ENCODE results near the gene EMID1.
A peak's percentile ranks its signal among the peaks of the same experiment; 100 is the strongest.

The EMID1 gene

DNA sequence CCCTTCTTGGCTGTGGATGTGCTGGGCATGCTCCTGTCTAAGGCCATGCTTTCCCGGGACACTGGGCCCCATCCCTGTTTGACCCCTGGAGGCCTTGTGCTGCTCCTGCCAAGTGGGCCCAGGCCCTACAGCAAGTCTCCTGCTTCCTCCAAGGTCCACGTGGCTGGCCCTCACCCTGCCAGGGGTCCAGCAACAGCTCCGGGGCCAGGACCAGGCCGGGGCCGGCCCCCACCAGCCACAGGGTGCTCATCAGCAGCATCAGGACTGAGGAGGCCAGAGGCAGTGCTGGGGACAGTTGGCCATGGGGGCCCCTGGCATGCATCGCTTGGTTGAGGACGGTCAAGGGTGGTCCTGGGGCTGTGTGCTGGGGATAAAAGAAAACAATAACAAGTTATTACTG lies 59.6 kb downstream of the EMID1 start:
- no peak for DNase-seq

DNA sequence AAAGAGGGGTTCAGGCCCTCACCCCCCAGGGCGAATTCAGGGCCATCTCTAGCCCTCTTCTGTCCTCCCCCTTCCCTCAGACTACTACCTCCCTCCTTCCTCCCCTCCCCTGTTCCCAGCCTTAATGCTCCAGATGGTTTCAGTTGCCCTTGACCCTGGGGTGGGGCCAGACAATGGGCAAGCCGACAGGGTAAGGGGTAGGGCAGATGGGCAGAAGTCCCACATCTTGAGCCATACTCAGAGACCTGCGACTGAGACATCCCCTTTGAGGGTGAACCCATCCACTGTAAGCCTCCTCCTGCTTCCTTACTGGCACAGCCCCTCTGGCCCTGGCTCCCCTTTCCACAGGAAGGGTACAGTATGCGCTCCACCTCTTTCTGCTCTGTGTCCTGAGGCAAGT lies 60.2 kb downstream of the EMID1 start:
- DNase-seq: no peak

DNA sequence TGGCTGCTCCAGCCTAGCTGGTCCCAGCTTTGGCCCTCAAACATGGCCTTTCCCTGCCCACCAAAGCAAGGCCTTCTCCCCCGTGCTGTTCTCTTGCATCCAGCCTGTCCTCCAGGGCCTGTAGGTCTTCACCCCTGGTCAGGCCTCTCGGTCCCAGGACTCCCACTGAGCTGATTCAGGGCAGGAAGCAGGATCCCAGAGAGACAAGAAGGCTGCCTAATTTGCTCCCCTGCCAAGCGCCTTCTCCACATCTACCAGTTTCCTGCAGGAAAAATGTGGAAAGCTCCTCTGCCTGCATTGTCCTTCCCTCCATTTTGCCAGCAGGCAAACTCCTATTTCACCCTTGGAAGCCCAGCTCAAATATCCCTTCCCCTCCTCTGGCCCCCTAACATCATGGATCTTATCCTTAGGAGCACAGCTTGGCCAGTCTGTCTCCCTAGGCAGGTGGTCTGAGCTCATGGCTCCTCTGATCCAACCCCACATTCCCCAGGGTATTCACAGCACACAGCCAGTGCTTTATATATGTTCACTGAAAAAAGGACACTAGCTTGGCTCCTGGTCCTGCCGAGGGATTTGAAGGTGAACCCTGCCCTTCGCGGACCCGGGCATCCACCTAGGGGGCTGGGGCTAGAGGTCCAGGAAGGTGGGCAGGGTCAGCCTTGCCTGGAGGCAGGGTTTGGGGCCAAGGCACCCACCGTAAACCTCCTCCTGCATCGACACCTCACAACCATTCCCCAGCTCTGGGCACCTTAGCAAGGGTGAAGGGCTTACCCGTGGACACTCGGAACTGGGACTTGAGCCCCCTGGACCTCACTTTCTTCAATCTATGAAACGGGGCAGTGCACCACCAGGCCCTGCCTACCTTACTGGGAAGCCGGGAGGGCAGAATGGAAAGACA lies 61.1 kb downstream of the EMID1 start:
- DNase-seq: no peak

DNA sequence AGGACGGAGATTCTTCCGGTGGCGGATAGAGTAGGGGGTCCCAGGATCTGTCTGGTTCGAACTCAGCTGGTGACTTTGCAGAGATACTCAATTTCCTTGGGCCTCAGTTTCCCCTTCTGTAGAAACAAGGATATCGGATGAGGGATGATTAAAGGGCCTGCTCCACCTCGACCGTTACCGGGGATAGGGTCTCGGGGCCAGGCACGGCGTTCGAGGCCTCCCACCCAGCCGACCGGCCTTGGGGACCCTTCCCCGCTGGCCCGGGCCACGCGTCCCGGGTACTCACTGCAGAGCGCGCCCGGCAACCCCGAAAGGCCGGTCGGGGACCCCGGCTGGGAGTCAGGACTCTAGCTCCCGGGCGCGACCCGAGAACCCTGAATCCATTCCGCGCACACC lies 61.8 kb downstream of the EMID1 start:
- no peak for DNase-seq

DNA sequence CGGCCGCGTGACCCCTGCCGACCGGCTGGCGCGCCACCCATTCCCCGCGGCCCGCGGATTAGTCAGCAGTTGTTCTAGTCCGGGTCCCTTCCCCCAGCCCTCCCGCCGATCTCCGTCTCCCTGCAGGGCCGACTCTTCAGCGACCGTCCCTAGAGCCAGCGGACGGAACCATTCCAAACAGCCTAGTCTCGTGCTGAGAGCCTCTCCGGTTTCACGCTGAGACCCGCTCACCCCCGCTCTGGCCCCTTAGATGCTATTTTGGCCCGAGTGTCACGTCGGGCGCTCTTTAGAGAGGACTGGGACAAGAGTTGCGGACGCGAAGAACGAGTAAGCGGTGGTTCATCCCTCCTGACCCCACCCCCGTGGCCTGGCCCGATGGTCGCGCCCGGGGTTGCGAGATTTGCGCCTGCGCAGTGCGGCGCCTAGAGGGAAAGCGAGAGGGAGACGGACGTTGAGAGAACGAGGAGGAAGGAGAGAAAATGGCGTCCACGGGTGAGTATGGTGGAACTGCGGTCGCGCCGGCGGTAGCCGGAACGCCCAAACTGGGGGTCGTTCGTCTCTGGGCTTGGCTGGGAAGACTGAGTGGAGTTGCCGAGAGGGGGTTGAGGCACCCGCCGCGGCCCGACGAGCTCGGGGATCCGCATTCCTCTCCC lies 62.3 kb downstream of the EMID1 start, which contains the start of the genes EWSR1 and RHBDD3:
EWSR1 (plus strand) TSS at position 411 of the 653 bp plus-strand sequence; CDS start at position 480, 69 bp downstream.
RHBDD3 (minus strand) TSS at position 124 of the 653 bp plus-strand sequence. CDS start 2,355 bp downstream, outside the sequence.
- peak; percentile 95 for DNase-seq

DNA sequence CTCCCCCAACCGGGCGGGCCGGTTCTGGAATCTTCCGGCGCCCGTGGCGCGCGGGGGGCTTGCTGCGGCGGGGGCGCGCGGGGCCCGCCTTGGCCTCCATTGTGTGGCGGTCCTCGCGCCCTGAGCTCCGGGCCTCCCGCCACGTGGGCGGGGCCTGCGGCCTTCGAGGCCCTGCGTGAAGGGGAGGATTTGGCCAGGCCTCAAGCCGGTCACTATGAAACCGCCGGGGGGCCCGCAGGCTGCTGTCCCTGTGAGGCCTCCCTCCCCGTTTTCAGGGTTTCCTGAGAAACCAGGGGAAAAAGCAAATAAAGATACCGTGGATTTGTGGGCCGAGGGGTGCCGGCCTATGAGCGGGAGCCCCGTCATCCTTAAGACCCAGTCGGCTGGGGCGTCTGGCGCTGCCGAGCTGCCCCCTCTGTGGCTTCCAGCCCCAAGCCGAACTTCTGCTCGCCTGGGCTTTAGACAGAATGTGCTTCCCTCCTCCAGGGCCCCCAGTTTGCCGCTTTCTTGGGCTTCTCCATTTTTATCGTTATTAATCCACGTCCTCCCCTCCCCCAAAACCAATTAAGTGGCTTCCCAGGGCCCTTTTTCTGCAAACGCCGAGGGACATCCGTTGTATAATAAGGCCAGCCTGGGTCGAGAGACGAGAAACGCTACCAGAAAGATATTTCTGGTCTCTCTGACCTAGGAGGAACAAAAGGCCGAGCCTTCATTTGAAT lies 63.0 kb downstream of the EMID1 start:
- peak; percentile 37 for DNase-seq

DNA sequence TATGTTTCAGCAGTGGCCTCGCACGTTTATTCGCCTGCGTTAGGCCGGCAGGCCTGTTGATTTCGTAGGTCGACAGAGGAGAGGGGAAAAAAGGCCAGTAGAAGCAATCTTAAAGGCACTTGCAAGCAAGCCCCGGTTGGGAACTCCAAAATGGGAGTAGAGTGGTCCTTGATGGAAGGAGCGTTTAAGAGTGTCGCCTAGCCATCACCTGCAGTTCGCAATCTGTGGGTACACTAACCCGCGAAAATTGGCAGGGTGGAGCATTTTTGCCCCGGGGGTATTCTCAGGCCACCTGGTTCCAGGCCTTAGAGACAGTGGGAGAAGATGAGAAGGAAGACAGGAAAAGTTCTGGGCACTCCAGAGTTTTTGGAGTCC lies 63.5 kb downstream of the EMID1 start:
- DNase-seq: no peak

DNA sequence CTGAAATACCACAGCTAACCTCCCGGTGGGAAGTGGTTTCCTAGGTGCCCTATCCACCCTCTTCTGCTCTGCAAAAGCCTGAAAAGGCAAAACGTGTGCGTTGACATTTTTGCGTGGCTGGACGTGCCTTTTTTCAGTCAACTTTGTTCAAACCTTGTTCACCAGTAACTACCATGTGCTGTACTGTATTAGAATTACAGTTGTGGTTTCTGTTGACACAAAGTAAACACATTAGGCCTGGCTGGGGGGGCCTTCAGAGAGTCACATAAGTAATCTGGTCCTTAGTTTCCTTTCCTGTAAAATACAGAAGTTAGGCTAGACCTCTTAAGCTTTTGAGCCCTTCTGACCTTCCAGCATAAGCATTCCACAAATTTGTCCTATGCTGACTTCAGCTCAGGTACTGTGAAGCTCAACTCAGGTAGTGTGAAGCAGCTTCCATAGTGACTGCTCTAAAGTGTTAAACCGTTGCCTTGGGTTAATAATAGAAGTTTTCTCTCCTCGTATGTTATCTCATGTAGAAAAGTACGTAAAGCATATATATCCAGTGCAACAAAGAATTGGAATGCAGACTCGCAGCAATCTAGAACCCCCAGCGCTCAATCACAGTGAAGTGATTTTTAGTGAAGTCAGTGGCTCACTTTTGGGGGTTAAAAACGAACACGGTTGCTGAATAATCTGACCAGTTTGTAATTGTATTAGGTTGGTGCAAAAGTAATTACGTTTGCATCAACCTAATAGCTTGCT lies 64.2 kb downstream of the EMID1 start:
- DNase-seq: no peak

DNA sequence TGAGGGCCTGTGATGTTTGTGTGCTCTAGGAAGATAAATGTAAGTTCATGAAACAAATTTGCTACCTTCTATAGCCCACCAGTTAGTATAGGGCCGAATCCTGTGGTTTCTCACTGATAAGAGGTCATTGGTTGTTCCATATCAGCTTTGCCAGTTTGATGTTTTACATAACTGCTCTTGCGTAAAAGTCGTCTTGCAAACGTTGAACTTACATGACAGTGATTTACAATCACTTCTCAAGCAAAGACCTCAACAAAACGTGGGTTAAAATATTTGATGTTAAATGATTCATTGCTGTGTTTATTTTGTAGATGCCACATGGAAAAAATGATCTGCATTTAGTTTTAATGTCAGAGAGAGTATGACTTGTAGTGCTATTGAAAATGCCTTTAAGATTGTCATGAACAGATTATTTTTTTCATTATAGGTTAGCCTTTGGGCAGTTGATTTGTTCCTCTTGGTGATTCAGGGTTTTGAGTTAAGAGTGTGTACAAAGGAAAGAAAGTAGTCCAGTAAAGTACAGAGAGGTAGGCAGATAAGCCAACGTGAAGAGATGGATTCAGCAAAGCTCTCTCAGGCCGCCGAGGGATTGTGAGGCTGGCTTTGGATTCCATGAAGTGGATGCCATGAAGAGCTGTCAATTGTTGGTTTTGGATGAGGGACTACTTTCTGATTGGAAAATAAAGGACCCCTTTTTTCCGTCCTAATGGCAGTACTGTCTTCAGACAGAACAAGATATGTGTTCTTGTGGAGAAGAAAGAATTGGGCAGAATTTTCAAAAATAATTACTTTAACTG lies 65.0 kb downstream of the EMID1 start:
- no peak for DNase-seq

DNA sequence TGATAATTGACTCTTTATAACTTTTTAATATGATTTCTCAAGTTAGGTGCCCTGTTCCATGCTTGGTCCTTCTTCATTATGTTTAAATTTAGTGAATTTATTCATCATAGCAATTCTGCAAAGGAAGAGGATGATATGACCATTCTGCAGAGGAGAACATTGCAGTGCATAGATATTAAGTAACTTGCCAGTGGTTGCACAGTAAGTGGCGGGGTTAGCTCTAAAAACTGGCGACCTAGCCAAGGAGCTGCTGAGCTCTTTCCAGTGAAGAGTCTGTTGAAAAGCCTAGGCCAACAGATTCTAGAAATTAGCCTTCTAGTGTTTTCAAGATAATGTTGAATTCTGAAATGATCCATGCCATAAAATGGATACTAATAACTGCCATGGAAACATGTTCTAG lies 66.9 kb downstream of the EMID1 start:
- DNase-seq: no peak

DNA sequence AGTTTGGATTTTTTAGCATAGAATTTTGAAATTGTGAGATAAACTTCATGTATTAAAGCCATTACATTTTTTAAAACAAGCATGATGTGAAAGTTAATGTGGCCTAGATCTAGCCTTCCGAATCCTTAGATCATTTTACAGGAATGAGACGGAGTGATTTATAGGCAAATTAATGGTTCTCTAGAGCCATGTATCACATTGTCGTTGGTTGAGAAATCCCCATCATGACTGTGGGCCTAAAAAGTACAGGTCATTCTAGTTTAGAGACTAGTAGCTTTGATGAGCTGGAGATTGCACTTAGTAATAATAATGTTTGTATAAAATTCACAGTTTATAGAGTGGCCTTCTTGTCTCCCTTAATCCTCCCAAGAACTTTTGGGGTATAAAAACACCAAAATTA lies 69.5 kb downstream of the EMID1 start:
- DNase-seq: no peak

DNA sequence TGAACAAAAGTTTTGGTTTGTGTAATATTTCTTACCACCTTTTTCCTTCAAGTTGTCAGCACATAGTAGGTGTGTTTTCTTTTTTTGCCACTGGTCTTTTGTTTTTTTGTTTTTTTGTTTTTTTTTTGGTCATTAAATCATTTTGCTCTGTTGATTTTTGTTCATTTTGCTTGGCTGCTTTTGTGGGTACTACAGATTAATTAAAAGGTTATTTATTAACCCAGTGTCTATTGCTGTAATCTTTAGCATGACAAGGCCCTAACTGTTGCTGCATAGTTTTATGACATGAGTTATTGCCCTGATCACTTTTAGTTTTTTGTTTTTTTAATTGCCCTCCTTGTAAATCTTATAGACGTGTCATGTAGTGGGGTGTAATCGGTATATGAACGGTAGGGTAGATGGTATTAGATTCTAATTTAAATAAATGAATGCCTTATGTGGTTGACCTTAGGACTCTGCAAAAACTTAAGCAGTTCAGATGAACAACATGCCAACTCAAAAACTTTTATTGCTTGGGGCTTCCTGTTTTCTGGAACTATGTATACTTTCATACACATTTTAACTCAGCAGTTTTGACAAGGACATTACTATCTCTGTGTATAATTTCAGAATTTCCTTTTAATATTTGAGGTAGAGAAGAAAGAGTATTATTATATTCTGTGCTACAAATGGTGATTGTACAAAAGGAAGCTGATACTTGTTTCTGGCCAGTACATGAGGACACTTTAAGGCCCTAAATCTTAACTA lies 70.3 kb downstream of the EMID1 start:
- no peak for DNase-seq

DNA sequence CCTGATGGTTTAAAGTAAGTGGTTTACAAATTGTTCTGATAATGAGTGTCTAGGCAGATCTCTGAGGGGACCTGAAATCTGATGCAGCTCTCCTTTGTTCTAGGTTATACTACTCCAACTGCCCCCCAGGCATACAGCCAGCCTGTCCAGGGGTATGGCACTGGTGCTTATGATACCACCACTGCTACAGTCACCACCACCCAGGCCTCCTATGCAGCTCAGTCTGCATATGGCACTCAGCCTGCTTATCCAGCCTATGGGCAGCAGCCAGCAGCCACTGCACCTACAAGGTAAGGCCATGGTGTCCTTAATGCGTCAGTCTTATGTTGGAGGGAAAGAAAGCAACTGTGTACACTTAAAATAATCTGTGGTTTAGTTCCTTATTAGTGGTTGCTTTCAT lies 72.2 kb downstream of the EMID1 start:
- no peak for DNase-seq

DNA sequence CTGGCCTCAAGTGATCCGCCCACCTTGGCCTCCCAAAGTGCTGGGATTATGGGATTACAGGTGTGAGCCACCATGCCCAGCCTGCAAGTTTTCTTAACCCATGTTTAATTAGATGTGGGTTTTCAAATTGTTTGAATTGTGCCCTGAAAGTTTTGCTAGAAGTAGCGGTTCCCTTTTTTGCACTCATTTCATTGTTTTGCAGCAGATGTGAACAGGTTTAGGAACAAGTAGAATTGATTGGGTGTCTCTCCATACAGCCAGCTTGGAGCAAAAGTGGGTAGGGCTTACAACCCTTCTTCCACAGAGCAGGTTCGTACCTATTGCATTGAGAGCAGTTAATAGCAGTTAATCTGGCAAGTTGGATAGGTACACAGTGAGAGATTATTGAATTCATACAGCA lies 78.5 kb downstream of the EMID1 start:
- DNase-seq: no peak

DNA sequence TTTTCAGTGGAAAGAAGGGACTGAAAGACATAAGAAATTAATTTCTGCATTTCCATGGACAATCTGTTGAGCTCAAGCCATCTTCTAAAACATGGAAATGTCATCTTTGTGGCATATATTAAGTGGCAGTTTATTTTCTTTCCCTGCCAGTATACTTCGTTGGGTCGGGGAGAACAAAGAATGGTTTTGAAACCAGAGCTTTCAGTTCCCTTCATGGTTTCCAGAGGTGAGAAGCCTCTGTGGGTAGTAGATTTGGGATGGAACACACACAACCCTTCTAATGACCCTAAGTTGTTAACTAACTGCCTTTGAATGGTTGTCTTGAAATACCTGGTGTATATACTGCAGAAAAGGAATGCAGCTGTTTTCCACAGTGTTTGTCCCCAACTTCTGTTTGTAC lies 83.1 kb downstream of the EMID1 start:
- no peak for DNase-seq

DNA sequence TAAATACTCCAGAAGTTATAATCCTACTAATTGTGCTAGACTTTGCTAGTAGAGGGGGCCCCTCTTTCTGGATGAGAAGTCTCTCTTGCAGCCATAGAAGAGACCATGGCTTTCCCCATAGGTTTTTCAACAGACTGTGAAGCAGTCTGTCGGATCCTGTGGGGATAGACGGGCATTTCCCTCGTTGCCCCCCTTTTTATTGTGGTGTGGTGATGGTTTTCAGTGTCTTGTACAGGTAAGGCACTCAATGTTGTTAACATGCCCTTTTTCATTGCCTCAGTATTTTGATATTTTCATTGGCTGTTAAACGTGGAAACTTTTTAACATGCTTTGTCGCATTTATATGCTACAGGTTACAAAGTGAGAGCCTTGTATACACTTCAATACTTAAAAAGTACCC lies 84.4 kb downstream of the EMID1 start:
- DNase-seq: no peak

DNA sequence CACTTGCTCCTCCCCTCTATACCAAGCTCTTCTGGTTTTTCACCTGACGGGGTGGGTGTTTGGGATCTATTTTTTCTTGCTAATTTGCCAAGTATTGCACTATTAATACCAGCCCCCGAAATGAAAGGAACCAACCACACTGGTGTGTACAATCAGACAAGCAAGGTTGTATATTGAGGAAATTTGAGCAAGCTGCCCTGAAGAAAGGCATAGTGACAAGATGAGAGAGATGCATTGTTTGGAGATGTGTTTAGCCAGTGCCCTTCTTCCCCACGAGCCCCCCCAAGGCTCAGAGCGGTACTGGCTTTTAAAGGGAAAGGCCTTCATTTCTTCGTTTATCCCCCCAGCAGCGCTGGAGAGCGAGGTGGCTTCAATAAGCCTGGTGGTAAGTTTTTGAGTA lies 85.5 kb downstream of the EMID1 start:
- no peak for DNase-seq

DNA sequence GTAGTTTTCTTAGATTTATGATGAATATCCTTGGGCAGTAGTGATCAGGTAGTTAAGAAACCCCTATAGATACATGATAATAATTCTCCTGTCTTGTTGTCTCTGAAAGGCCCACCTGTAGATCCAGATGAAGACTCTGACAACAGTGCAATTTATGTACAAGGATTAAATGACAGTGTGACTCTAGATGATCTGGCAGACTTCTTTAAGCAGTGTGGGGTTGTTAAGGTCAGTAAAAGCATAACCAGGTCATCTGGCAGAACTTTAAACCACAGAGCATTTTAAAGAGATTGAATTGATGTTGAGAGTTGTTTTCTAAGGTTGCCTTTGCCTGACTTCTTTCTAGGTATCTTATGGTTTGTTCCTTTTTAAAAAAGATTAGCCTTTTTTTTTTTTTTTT lies 86.7 kb downstream of the EMID1 start:
- DNase-seq: no peak

DNA sequence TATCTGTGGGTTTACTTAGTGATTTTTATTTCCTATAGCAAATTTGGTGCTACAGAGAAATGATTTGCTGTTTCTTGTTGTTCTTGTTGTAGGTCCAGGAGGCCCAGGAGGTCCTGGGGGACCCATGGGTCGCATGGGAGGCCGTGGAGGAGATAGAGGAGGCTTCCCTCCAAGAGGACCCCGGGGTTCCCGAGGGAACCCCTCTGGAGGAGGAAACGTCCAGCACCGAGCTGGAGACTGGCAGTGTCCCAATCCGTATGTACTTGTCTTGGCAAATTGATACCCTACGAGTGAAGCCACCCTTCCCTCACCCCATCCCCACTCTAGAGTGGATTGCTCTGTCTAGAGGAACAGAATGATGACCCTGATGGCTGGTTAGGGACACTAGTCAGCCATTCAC lies 92.9 kb downstream of the EMID1 start:
- no peak for DNase-seq

DNA sequence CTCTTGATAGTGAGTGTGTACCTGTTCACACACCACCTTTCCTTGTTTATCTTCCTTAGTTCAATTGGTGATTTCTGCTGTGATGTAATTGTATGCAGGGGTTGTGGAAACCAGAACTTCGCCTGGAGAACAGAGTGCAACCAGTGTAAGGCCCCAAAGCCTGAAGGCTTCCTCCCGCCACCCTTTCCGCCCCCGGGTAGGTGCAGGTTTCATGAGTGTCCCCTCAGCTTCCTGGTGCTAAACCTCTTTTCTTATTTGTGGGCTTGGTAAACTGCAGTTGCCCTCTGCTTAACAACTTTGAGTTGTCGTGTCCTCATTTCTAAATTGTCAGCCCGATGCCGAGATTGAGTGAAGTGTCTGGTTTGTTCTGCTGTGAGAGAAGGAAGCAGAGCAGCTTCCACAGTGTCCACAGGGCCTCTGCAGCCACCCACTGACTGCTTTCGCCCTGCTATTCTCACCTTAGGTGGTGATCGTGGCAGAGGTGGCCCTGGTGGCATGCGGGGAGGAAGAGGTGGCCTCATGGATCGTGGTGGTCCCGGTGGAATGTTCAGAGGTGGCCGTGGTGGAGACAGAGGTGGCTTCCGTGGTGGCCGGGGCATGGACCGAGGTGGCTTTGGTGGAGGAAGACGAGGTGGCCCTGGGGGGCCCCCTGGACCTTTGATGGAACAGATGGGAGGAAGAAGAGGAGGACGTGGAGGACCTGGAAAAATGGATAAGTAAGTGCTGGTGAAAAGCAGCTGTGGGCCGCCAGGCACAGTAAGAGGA lies 93.6 kb downstream of the EMID1 start:
- no peak for DNase-seq

DNA sequence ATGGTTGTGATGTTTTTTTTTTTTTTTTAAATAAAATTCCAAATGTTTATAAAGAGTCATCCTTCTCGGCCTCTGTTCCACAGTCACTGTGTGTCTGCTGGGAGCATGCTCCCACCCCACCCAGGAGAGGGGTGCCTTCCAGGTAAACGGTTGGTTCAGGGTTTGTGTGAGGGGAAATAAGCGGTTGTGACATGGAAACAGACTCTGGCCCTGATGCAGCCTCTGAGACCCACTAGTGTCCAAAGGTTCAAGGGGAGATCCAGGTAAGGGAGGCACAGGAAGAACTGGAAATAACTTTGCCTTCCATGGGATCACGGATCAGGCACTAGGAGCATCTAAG lies 94.7 kb downstream of the EMID1 start:
- no peak for DNase-seq

Data from NCI-H2171 (cell line).